Panc1 (cell line): ENCODE results near the gene ANXA6. TPM values are rescaled to one million over a fixed set of nuclear protein-coding genes. Genes with fewer than 3 reads are reported as not detected.

ENCODE experiments used
- ATAC-seq: fragments of 200-7000 bp; cut with Tn5 transposase; 2 replicates; pipeline ENCODE4 v1.9.1; 2020; ENCODE audit warnings: mild to moderate bottlenecking, moderate library complexity
- BruUV-seq: library from RNA; stranded (reverse); fragments of 400-500 nt; replicated peaks from 2 replicates; lab custom pipeline; 2021; lab: Mats Ljungman, UMichigan
- CTCF ChIA-PET: fragments of 300-600 bp; sonication (Branson Sonifier 250); formaldehyde crosslinking; loops from one replicate; lab custom pipeline; 2022; ENCODE audit warnings: antibody characterized with exemption; lab: Charles Lee
- POLR2A ChIA-PET: fragments of 300-600 bp; sonication (Branson Sonifier 250); formaldehyde crosslinking; loops from one replicate; lab custom pipeline; 2022; ENCODE audit warnings: antibody characterized with exemption; lab: Charles Lee
- DNase-seq: peaks from one replicate; pipeline ENCODE4 v3.0.0-alpha.2; 2010; ENCODE audit warnings: low read depth, low spot score
- H3K27ac ChIP-seq: 2 replicates; pipeline ENCODE4 v1.5.1; 2011; ENCODE audit warnings: mild to moderate bottlenecking, low read length, inconsistent platforms
- H3K27me3 ChIP-seq: fragments of 200-500 bp; sonication (Bioruptor generic); 2 replicates; pipeline ENCODE4 v1.6.0; 2014; ENCODE audit warnings: low read length, inconsistent platforms; ENCODE audit not compliant: control insufficient read depth, insufficient read depth
- H3K36me3 ChIP-seq: fragments of 200-500 bp; sonication (Bioruptor generic); 2 replicates; pipeline ENCODE4 v1.5.1; 2014; ENCODE audit warnings: inconsistent platforms, mild to moderate bottlenecking, low read length, moderate library complexity; ENCODE audit not compliant: control insufficient read depth, insufficient read depth
- H3K4me1 ChIP-seq: 2 replicates; pipeline ENCODE4 v1.5.1; 2011; ENCODE audit warnings: inconsistent platforms, mild to moderate bottlenecking, low read length, moderate library complexity; ENCODE audit not compliant: control insufficient read depth, insufficient read depth
- H3K4me3 ChIP-seq, 2 experiments: 2 replicates each; pipeline ENCODE4 v1.5.1; 2011 to 2012; ENCODE audit warnings: low read depth in 2 of 2, low read length in 2 of 2, mild to moderate bottlenecking in 2 of 2, inconsistent platforms in 1 of 2, moderate library complexity in 1 of 2
- H3K9me3 ChIP-seq: fragments of 200-500 bp; sonication (Bioruptor generic); 2 replicates; pipeline ENCODE4 v1.5.1; 2014; ENCODE audit warnings: low read depth, mild to moderate bottlenecking, inconsistent platforms, low read length, moderate library complexity; ENCODE audit not compliant: control insufficient read depth, insufficient read depth
- POLR2AphosphoS5 ChIP-seq: IDR thresholded peaks from 2 replicates; pipeline ENCODE4 v1.6.1; 2012; ENCODE audit warnings: mild to moderate bottlenecking, low read depth, low read length, moderate library complexity
- SIN3A ChIP-seq: IDR thresholded peaks from 2 replicates; pipeline ENCODE4 v1.6.1; 2012; ENCODE audit warnings: low read depth, mild to moderate bottlenecking, low read length, moderate library complexity, borderline replicate concordance; ENCODE audit not compliant: insufficient read depth
- TCF7L2 ChIP-seq: IDR thresholded peaks from 2 replicates; pipeline ENCODE4 v1.6.1; 2011; ENCODE audit warnings: mild to moderate bottlenecking, low read depth, low read length, inconsistent platforms
- in situ Hi-C: cut with HindIII; loops from 2 replicates; pipeline ENCODE4 v1.10.0; 2016; ENCODE audit warnings: low sequenced_read_pairs, low pct_unique_long_range_greater_than_20kb
- intact Hi-C: fragments of 100-400 bp; cut with micrococcal nuclease; formaldehyde crosslinking; loops from one replicate; pipeline ENCODE4 v1.10.0; 2022; ENCODE audit not compliant: unreplicated experiment
- total RNA-seq: library from RNA; stranded (reverse); gene quantifications from one replicate; pipeline ENCODE4 v1.2.1, GENCODE V29; 2021; ENCODE audit not compliant: unreplicated experiment
- TF ChIP-seq, protein P1 (sequence below), 2 experiments: IDR thresholded peaks; 2 replicates each; pipeline ENCODE4 v1.6.1; 2011 to 2012; ENCODE audit warnings: low read depth in 2 of 2, control low read depth in 1 of 2, low read length in 1 of 2, mild to moderate bottlenecking in 1 of 2, moderate library complexity in 1 of 2; ENCODE audit not compliant: insufficient read depth in 1 of 2
- TF ChIP-seq, protein P2 (sequence below): fragments of 450-650 bp; IDR thresholded peaks from 2 replicates; pipeline ENCODE4 v1.5.1; 2017; ENCODE audit warnings: mild to moderate bottlenecking

ANXA6 gene
- total RNA-seq, 1 experiment from 2014 or later = 60.0 TPM

DNA sequence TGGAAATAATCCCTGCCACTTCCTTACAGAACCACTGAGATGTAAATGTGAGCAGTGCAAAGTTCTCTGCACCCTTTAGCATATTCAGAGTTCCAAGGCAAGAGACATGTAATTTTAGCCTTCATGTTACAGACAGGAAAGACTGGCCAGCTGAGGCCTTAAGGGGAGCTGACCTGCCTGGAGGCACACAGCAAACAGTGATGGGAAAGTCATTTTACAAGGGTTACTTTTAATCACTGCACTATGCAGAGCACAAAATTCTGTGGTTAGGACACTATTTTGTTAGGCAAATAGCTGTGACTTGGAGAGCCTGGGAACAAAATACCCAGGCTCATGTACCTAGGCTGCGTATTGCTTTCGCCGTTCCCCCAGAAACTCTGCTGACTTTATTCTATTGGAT, 46.6 kb downstream of the ANXA6 start:
- ATAC-seq (no peak), DNase-seq (no peak)
- H3K9me3 ChIP-seq = no peaks in the 10 kb centered on the region
- no peaks in the 10 kb centered on the region for H3K27me3 ChIP-seq
- TF ChIP-seq POLR2AphosphoS5 (no peak), TCF7L2 (no peak), SIN3A (no peak)
- TF ChIP-seq, protein P1, sequence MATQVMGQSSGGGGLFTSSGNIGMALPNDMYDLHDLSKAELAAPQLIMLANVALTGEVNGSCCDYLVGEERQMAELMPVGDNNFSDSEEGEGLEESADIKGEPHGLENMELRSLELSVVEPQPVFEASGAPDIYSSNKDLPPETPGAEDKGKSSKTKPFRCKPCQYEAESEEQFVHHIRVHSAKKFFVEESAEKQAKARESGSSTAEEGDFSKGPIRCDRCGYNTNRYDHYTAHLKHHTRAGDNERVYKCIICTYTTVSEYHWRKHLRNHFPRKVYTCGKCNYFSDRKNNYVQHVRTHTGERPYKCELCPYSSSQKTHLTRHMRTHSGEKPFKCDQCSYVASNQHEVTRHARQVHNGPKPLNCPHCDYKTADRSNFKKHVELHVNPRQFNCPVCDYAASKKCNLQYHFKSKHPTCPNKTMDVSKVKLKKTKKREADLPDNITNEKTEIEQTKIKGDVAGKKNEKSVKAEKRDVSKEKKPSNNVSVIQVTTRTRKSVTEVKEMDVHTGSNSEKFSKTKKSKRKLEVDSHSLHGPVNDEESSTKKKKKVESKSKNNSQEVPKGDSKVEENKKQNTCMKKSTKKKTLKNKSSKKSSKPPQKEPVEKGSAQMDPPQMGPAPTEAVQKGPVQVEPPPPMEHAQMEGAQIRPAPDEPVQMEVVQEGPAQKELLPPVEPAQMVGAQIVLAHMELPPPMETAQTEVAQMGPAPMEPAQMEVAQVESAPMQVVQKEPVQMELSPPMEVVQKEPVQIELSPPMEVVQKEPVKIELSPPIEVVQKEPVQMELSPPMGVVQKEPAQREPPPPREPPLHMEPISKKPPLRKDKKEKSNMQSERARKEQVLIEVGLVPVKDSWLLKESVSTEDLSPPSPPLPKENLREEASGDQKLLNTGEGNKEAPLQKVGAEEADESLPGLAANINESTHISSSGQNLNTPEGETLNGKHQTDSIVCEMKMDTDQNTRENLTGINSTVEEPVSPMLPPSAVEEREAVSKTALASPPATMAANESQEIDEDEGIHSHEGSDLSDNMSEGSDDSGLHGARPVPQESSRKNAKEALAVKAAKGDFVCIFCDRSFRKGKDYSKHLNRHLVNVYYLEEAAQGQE (IDR thresholded peaks at IDR 0.05; ENCODE audit: insufficient read depth in 1 of 2, low read depth in 2 of 2, low read length in 1 of 2) = no peak
- TF ChIP-seq, protein P2, sequence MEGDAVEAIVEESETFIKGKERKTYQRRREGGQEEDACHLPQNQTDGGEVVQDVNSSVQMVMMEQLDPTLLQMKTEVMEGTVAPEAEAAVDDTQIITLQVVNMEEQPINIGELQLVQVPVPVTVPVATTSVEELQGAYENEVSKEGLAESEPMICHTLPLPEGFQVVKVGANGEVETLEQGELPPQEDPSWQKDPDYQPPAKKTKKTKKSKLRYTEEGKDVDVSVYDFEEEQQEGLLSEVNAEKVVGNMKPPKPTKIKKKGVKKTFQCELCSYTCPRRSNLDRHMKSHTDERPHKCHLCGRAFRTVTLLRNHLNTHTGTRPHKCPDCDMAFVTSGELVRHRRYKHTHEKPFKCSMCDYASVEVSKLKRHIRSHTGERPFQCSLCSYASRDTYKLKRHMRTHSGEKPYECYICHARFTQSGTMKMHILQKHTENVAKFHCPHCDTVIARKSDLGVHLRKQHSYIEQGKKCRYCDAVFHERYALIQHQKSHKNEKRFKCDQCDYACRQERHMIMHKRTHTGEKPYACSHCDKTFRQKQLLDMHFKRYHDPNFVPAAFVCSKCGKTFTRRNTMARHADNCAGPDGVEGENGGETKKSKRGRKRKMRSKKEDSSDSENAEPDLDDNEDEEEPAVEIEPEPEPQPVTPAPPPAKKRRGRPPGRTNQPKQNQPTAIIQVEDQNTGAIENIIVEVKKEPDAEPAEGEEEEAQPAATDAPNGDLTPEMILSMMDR = no peak
- BruUV-seq = no TSS peak
- ChIA-PET CTCF (no interaction called here), POLR2A (no interaction called here)
- H3K27ac ChIP-seq = no peak overlapping the region
- no peaks in the 10 kb centered on the region for H3K36me3 ChIP-seq
- intact Hi-C loops = no loop called here
- H3K4me3 ChIP-seq = no peak overlapping the region
- H3K4me1 ChIP-seq = no peaks in the 10 kb centered on the region
- in situ Hi-C loops = no loop called here

DNA sequence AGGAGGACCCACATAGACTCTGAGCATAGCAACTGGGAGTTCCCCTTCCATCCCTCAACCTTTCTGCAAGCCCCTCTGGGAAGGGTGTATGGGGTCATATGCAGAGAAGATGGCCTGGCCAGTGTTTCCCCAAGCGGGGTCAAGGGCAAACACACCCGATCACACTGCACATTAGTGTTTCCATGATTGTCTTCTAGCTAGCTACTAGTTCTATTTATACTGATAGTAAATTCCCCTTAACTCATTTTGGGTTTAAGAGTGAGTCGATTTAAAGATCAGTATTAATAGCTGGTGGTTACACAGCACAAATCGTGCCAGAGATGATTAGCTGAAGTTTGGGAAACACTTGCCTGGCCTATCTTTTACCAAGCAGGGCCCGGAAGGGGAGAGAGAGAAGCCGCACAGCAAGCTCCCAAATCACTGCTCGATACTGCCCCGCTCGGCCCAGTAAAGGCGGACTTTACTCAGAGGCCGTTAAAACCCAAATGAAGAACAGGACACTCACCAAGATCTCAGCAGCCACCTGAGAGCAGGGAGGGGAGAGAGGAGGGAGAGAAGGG, 47.4 kb downstream of the ANXA6 start:
- H3K36me3 ChIP-seq = no peaks in the 10 kb centered on the region
- ChIA-PET CTCF (no interaction called here), POLR2A (no interaction called here)
- ATAC-seq (no peak), DNase-seq (no peak)
- H3K4me1 ChIP-seq = no peaks in the 10 kb centered on the region
- intact Hi-C loops (no loop called here), in situ Hi-C loops (no loop called here)
- H3K27ac ChIP-seq = no peak overlapping the region
- no peaks in the 10 kb centered on the region for H3K27me3 ChIP-seq
- H3K9me3 ChIP-seq = no peaks in the 10 kb centered on the region
- TF ChIP-seq, protein P1 (IDR thresholded peaks at IDR 0.05; ENCODE audit: insufficient read depth in 1 of 2, low read depth in 2 of 2, low read length in 1 of 2) = no peak
- no peak for TF ChIP-seq SIN3A
- TF ChIP-seq, protein P2 = no peak
- no peak for TF ChIP-seq TCF7L2
- no peak for TF ChIP-seq POLR2AphosphoS5
- H3K4me3 ChIP-seq = no peak overlapping the region
- BruUV-seq = no TSS peak
